Erythroblast (primary cell): ENCODE results near the gene ACTN4.
"Not testable (repeated sequence)": the region's sequence is repeated elsewhere in the genome, so short reads cannot be mapped to it uniquely, and the experiment has no call there.

Experiments
- GATA1 ChIP-seq: IDR thresholded peaks from 2 replicates; pipeline ENCODE4 v1.6.1; 2011; ENCODE audit warnings: low read depth, mild to moderate bottlenecking, control low read depth, low read length, moderate library complexity
- POLR2A ChIP-seq: IDR thresholded peaks from 2 replicates; pipeline ENCODE4 v1.6.1; 2011; ENCODE audit warnings: mild to moderate bottlenecking, low read length

GRCh38 chr19:38760805-38761517 is 113.5 kb downstream of the ACTN4 start:
- TF ChIP-seq POLR2A, GATA1: not testable (repeated sequence)
